ENCODE results near the gene CLSTN1.
"Not testable (repeated sequence)": the region's sequence is repeated elsewhere in the genome, so short reads cannot be mapped to it uniquely, and the experiment has no call there.

Gene CLSTN1

GRCh38 chr1:9719978-9720722, 103.6 kb downstream of the CLSTN1 start:
- no peak for TF ChIP-seq CTCF (conservative IDR thresholded peaks at IDR 0.05)
- H3K27ac ChIP-seq: no peak overlapping the region

DNA sequence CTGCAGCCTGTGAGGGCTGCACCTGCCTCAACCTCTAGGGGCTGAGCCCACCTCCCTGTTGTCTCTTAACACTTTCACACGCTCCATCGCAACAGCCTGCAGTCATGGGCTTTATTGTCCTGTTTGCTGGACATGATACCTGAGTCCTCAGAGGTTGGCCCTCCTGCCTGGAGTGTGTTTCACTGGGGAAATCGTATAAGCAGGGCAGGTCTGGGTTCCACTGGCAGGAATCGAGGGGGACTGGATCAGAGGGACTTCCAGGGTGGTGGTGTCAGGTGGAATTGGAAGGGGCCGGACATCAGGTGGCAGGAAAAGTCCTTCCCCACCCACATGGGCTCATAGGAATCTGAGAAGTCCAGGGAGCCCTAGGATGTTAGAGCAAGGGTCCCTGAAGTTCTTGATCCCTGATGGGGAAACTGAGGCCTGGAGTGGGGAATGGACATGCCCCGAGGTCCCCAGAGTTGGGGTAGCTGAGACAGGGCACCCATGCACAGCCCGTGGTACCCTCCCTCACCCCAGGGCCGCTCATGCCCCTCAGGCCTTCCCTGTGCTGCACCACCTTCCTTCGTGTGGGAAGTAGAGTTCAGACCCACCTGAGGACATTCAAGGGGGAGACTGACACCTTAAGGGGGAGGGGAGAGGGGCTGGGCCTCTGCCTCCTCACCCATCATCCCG, 105.6 kb downstream of the CLSTN1 start:
- no peak overlapping the region for H3K27ac ChIP-seq
- no peak for TF ChIP-seq CTCF (conservative IDR thresholded peaks at IDR 0.05)

DNA sequence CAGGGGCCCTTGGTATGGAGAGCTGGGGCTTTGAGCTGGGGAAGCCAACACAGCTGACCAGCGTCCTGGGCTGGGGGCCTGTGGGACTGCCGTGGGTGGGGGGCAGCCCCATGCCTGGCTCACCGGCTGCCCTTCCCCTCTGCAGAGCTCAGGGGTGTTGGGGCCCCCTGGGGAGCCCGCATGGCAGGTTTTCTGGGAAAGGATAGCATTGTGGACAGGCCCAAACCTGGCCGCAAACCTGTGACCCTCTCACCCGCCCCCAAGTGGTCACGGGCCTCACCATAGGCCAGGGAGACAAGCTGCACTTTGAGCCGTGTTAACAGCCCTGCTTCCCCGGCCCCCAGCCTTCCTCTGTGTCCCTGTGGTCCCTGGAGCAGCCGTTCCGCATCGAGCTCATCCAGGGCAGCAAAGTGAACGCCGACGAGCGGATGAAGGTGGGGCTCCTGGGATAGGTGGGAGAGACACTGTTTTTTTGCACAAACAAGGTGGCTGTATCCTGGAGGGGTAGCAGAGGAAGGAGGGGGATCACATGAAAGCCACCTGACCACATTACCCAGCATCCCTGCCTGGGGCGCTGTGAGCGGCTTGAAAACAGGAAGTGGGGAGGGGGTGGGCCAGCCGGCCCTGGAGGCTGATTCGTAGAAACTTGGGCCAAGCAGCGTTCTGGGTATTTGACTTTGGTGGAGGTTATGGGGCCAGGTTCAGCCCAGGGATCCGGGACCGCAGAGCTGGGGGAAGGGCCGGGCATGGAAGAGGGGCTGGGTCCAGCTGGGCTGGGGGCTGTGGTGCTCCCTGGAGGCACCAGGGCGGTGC, 106.4 kb downstream of the CLSTN1 start:
- no peak overlapping the region for H3K27ac ChIP-seq
- no peak for TF ChIP-seq CTCF (conservative IDR thresholded peaks at IDR 0.05)

- no peak overlapping the region for H3K27ac ChIP-seq
- no peak for TF ChIP-seq CTCF (conservative IDR thresholded peaks at IDR 0.05)
Observed at GRCh38 chr1:9716404-9717192, 107.2 kb downstream of the CLSTN1 start.

- no peak for TF ChIP-seq CTCF (conservative IDR thresholded peaks at IDR 0.05)
- H3K27ac ChIP-seq: no peak overlapping the region
Observed at GRCh38 chr1:9715536-9716226, 108.1 kb downstream of the CLSTN1 start.

- no peak for TF ChIP-seq CTCF (conservative IDR thresholded peaks at IDR 0.05)
- no peak overlapping the region for H3K27ac ChIP-seq
Observed at GRCh38 chr1:9714257-9714718, 109.5 kb downstream of the CLSTN1 start.

DNA sequence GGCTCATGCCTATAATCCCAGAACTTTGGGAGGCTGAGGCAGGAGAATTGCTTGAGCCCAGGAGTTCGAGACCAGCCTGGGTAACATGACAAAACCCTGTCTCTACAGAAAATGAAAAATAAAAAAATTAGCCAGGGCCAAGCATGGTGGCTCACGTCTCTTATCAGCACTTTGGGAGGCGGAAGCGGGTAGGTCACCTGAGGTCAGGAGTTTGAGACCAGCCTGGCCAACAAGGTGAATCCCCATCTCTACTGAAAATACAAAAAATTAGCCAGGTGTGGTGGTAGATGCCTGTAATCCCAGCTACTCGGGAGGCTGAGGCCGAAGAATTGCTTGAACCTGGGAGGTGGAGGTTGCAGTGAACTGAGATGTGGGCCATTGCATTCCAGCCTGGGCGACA, 111.0 kb downstream of the CLSTN1 start:
- not testable (repeated sequence) for H3K27ac ChIP-seq

Measured in VCaP (cell line).